Measurements from ENCODE around the gene CCDC78.

The CCDC78 gene

GRCh38 chr16:764848-765487 lies 38.7 kb upstream of the CCDC78 start:
- H3K4me3 ChIP-seq (ENCODE audit: insufficient read depth, low read length, poor library complexity, severe bottlenecking) = no peak overlapping the region
- no peak overlapping the region for H3K4me2 ChIP-seq (ENCODE audit: low read depth, low read length, poor library complexity, severe bottlenecking)
- H4K20me1 ChIP-seq (ENCODE audit: low read depth, low read length) = no peaks in the 10 kb centered on the region
- H3K27ac ChIP-seq (ENCODE audit: low read depth, low read length) = no peak overlapping the region
- no peak overlapping the region for H3K9ac ChIP-seq (ENCODE audit: low read length)
- H3K36me3 ChIP-seq (ENCODE audit: low read length) = no peaks in the 10 kb centered on the region
- no peaks in the 10 kb centered on the region for H3K79me2 ChIP-seq (ENCODE audit: insufficient read depth, low read length)
- H3K9me2 ChIP-seq (replicated peaks; ENCODE audit: insufficient read depth, low read length) = no peaks in the 10 kb centered on the region
- no peaks in the 10 kb centered on the region for H3F3A ChIP-seq (ENCODE audit: insufficient read depth)
- H3K27me3 ChIP-seq (ENCODE audit: low read length) = no peaks in the 10 kb centered on the region
- no peak for TF ChIP-seq CTCF (IDR thresholded peaks at IDR 0.05; ENCODE audit: insufficient read depth, low read length, poor library complexity, severe bottlenecking)
- H3K9me3 ChIP-seq (ENCODE audit: insufficient read depth, low read length) = no peaks in the 10 kb centered on the region
- H2AFZ ChIP-seq (ENCODE audit: low read depth, low read length, severe bottlenecking) = no peak overlapping the region

- no peak overlapping the region for H3K27ac ChIP-seq (ENCODE audit: low read depth, low read length)
- H3K9me2 ChIP-seq (replicated peaks; ENCODE audit: insufficient read depth, low read length) = no peaks in the 10 kb centered on the region
- no peaks in the 10 kb centered on the region for H3K27me3 ChIP-seq (ENCODE audit: low read length)
- no peak overlapping the region for H3K4me2 ChIP-seq (ENCODE audit: low read depth, low read length, poor library complexity, severe bottlenecking)
- no peaks in the 10 kb centered on the region for H4K20me1 ChIP-seq (ENCODE audit: low read depth, low read length)
- H3K4me3 ChIP-seq (ENCODE audit: insufficient read depth, low read length, poor library complexity, severe bottlenecking) = no peak overlapping the region
- TF ChIP-seq EZH2phosphoT487 (conservative IDR thresholded peaks at IDR 0.05; ENCODE audit: low read length) = no peak
- TF ChIP-seq CTCF (IDR thresholded peaks at IDR 0.05; ENCODE audit: insufficient read depth, low read length, poor library complexity, severe bottlenecking) = no peak
- no peaks in the 10 kb centered on the region for H3K36me3 ChIP-seq (ENCODE audit: low read length)
- H3K79me2 ChIP-seq (ENCODE audit: insufficient read depth, low read length) = no peaks in the 10 kb centered on the region
- H3F3A ChIP-seq (ENCODE audit: insufficient read depth) = no peaks in the 10 kb centered on the region
- no peaks in the 10 kb centered on the region for H3K9me3 ChIP-seq (ENCODE audit: insufficient read depth, low read length)
- no peak overlapping the region for H2AFZ ChIP-seq (ENCODE audit: low read depth, low read length, severe bottlenecking)
- no peak overlapping the region for H3K9ac ChIP-seq (ENCODE audit: low read length)
These were observed 38.0 kb upstream of the CCDC78 start for GRCh38 chr16:764184-764750.

- H3K36me3 ChIP-seq (ENCODE audit: low read length) = no peaks in the 10 kb centered on the region
- no peaks in the 10 kb centered on the region for H3K79me2 ChIP-seq (ENCODE audit: insufficient read depth, low read length)
- H3K9me2 ChIP-seq (replicated peaks; ENCODE audit: insufficient read depth, low read length) = no peaks in the 10 kb centered on the region
- H3K4me3 ChIP-seq (ENCODE audit: insufficient read depth, low read length, poor library complexity, severe bottlenecking) = no peak overlapping the region
- H4K20me1 ChIP-seq (ENCODE audit: low read depth, low read length) = no peaks in the 10 kb centered on the region
- H2AFZ ChIP-seq (ENCODE audit: low read depth, low read length, severe bottlenecking) = no peak overlapping the region
- H3F3A ChIP-seq (ENCODE audit: insufficient read depth) = no peaks in the 10 kb centered on the region
- TF ChIP-seq EZH2phosphoT487 (conservative IDR thresholded peaks at IDR 0.05; ENCODE audit: low read length) = no peak
- H3K9me3 ChIP-seq (ENCODE audit: insufficient read depth, low read length) = no peaks in the 10 kb centered on the region
- H3K27me3 ChIP-seq (ENCODE audit: low read length) = no peaks in the 10 kb centered on the region
- H3K9ac ChIP-seq (ENCODE audit: low read length) = no peak overlapping the region
- H3K27ac ChIP-seq (ENCODE audit: low read depth, low read length) = no peak overlapping the region
- no peak overlapping the region for H3K4me2 ChIP-seq (ENCODE audit: low read depth, low read length, poor library complexity, severe bottlenecking)
These were observed 37.3 kb upstream of the CCDC78 start for GRCh38 chr16:763369-764183.
